Heart left ventricle (tissue), 13 donors: Measurements from ENCODE around the gene KANK3.

ENCODE experiments used
- CTCF ChIP-seq, 12 donors: fragments of 200-600 bp; sonication (generic) in 4 of 12; IDR thresholded peaks; one replicate each; pipeline versions ENCODE4 v1.5.0 to v1.8.0; 2018 to 2022; ENCODE audit warnings: antibody characterized with exemption in 12 of 12, mild to moderate bottlenecking in 5 of 12
- POLR2A ChIP-seq, 2 donors: fragments of 450-650 bp; IDR thresholded peaks; one replicate each; pipeline ENCODE4 v1.6.1; 2017; ENCODE audit warnings: antibody characterized with exemption in 2 of 2, mild to moderate bottlenecking in 2 of 2, moderate library complexity in 2 of 2
- donor health status: ischemic (EF 13 %, LVEDD 7.1; RV severe dilation, severe dysfunction).
- donor health status: DM: no; HTN: yes; CAD: no.
- donor health status: DM: no; HTN: no; CAD: no.
- donor health status: ischemic (EF 25% LVEDD 6.9; RV normal size, moderate dysfunction).
- donor health status: ischemic (EF 25% LVEDD 5.7; RV mildly dilated, moderate dysfunction).
- donor health status: ischemic (EF 35%, LVEDD 5.7; RV mildly dilated, moderate dysfunction).
- donor health status: nonischemic (EF 11% LVEDD 7.7; RV severe dilation, severe dysfunction).
- donor health status: DM: yes; HTN: yes; CAD: no.
- donor health status: PGD.
- donor health status: ischemic (EF 29% LVEDD 5.4; RV normal size, mild dysfunction).
- donor health status: nonischemic (EF 23%, LVEDD 6.1; RV moderate dilation, normal function).

GRCh38 chr19:8311461-8312260, 31.4 kb downstream of the KANK3 start:
- no peak for TF ChIP-seq POLR2A (IDR thresholded peaks at IDR 0.05)
- TF ChIP-seq CTCF (IDR thresholded peaks at IDR 0.05), result no peak
